ENCODE data around the gene EXOSC7. TPM values are rescaled to one million over a fixed set of nuclear protein-coding genes. Genes with fewer than 3 reads are reported as not detected.

EXOSC7 gene
- total and polyA plus RNA-seq, 9 of the 15 experiments (the other 6 are each of a cell fraction or from before 2014, with no cell fraction given) = 88.5 to 237 (median 112) TPM

- TF ChIP-seq SNRNP70 (optimal IDR thresholded peaks at IDR 0.05; ENCODE audit: low read depth, low read length) = no peak
- TF ChIP-seq CCNT2 (IDR thresholded peaks at IDR 0.05; ENCODE audit: borderline replicate concordance, extremely low read depth, insufficient read length, low read depth, low read length) = no peak
- no peak for TF ChIP-seq CREB3 (tag; conservative IDR thresholded peaks at IDR 0.05; ENCODE audit: low read depth)
- no peak for TF ChIP-seq ZNF830 (CRISPR knock-in tag; IDR thresholded peaks at IDR 0.05)
- no peak for TF ChIP-seq MTA2 (IDR thresholded peaks at IDR 0.05; ENCODE audit: low read depth)
- TF ChIP-seq SMARCA4 (IDR thresholded peaks at IDR 0.05) = no peak
- 0 out of 2 replicates have a peak, but pooled peaks have one; percentile 24 for TF ChIP-seq ZSCAN32 (CRISPR knock-in tag; IDR thresholded peaks at IDR 0.05)
- peak; percentile 25; the same call in 1 of the 2 replicates for TF ChIP-seq EP300 (IDR thresholded peaks at IDR 0.05; ENCODE audit: low read length)
- no peak for TF ChIP-seq SNAPC5 (CRISPR knock-in tag; IDR thresholded peaks at IDR 0.05)
- TF ChIP-seq EWSR1 (IDR thresholded peaks at IDR 0.05; ENCODE audit: borderline replicate concordance, low read depth, partially characterized antibody) = no peak
- TF ChIP-seq AFF4 (CRISPR knock-in tag; IDR thresholded peaks at IDR 0.05) = no peak
- no peak for TF ChIP-seq ILK (tag; IDR thresholded peaks at IDR 0.05; ENCODE audit: borderline replicate concordance, low read depth)
- TF ChIP-seq ZBED1 (IDR thresholded peaks at IDR 0.05) = no peak
- TF ChIP-seq TEAD4 (IDR thresholded peaks at IDR 0.05; ENCODE audit: low read length) = no peak; the same call in 1 of the 2 replicates
- TF ChIP-seq TEAD4 (CRISPR knock-in tag; IDR thresholded peaks at IDR 0.05; ENCODE audit: borderline replicate concordance) = no peak
- no peak for TF ChIP-seq GATAD2B (IDR thresholded peaks at IDR 0.05; ENCODE audit: borderline replicate concordance)
- TF ChIP-seq SMAD3 (CRISPR knock-in tag; conservative IDR thresholded peaks at IDR 0.05) = 0 out of 2 replicates have a peak, but pooled peaks have one; percentile 50
- no peak for TF ChIP-seq XRCC4 (IDR thresholded peaks at IDR 0.05; ENCODE audit: extremely low read depth, insufficient read depth, insufficient read length)
- TF ChIP-seq TFAM (CRISPR knock-in tag; conservative IDR thresholded peaks at IDR 0.05) = no peak
- TF ChIP-seq THAP7 (CRISPR knock-in tag; IDR thresholded peaks at IDR 0.05) = no peak
- 0 out of 2 replicates have a peak, but pooled peaks have one; percentile 46 for TF ChIP-seq KLF6 (CRISPR knock-in tag; IDR thresholded peaks at IDR 0.05; ENCODE audit: borderline replicate concordance)
- no peak for TF ChIP-seq NCOA6 (IDR thresholded peaks at IDR 0.05)
- TF ChIP-seq ASH1L (IDR thresholded peaks at IDR 0.05; ENCODE audit: borderline replicate concordance, low read depth, partially characterized antibody) = no peak
- no peak for TF ChIP-seq ZNF124 (CRISPR knock-in tag; IDR thresholded peaks at IDR 0.05)
- TF ChIP-seq MEIS2 (IDR thresholded peaks at IDR 0.05; ENCODE audit: partially characterized antibody) = peak; percentile 58
- no peak for TF ChIP-seq ZC3H4 (CRISPR knock-in tag; IDR thresholded peaks at IDR 0.05; ENCODE audit: borderline replicate concordance)
Measured at GRCh38 chr3:45059132-45059531, 83.1 kb downstream of the EXOSC7 start (continued).

Measured in K562 (cell line).